HG02759 (cell line): ENCODE measurements around the gene HPS5.
A peak's percentile ranks its signal among the peaks of the same experiment; 100 is the strongest.
"Not testable (repeated sequence)": the region's sequence is repeated elsewhere in the genome, so short reads cannot be mapped to it uniquely, and the experiment has no call there.

Experiments
- ATAC-seq: cut with Tn5 transposase; IDR thresholded peaks from one replicate; pipeline ENCODE4 v1.9.1; 2021; ENCODE audit warnings: mild to moderate bottlenecking, moderate library complexity; ENCODE audit not compliant: unreplicated experiment

The HPS5 gene, protein sequence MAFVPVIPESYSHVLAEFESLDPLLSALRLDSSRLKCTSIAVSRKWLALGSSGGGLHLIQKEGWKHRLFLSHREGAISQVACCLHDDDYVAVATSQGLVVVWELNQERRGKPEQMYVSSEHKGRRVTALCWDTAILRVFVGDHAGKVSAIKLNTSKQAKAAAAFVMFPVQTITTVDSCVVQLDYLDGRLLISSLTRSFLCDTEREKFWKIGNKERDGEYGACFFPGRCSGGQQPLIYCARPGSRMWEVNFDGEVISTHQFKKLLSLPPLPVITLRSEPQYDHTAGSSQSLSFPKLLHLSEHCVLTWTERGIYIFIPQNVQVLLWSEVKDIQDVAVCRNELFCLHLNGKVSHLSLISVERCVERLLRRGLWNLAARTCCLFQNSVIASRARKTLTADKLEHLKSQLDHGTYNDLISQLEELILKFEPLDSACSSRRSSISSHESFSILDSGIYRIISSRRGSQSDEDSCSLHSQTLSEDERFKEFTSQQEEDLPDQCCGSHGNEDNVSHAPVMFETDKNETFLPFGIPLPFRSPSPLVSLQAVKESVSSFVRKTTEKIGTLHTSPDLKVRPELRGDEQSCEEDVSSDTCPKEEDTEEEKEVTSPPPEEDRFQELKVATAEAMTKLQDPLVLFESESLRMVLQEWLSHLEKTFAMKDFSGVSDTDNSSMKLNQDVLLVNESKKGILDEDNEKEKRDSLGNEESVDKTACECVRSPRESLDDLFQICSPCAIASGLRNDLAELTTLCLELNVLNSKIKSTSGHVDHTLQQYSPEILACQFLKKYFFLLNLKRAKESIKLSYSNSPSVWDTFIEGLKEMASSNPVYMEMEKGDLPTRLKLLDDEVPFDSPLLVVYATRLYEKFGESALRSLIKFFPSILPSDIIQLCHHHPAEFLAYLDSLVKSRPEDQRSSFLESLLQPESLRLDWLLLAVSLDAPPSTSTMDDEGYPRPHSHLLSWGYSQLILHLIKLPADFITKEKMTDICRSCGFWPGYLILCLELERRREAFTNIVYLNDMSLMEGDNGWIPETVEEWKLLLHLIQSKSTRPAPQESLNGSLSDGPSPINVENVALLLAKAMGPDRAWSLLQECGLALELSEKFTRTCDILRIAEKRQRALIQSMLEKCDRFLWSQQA

DNA sequence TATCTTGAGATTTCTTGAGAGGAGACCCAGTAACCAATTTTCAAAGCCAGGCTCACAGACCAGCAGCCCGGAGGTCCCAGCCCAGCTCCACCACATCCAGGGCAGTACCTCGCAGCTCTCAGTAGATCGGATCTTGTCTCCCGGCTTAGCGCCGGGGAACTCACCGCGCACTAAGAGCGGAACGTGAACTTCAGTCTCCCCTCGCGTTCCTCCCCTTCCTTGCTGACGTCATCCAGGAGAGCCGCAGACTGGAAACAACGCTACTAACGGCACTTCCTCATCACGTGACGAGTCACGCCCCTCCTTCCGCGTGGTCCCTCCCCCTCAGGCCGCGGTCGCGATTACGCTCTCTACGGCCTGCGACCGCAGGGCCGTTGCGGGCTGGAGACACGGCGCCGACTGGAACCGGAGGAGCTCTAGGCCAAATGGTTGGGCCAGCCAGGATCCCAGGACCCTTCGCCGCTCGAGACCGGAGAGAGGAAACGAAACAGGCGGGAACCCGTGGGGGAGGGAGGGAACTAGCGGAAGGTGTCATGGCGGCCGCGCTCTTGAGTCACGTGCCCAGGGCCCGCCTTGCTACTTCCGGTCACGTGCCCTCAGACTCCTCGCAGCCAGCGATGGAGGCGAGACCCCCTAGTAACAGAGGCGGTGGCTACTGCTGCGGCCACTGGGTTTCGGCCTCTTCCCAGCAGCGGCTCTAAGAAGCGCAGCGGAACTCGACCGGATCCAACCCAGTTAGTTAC, at the start of gene HPS5, which contains the start of gene GTF2H1:
Gene HPS5 (minus strand): TSS at position 172 of the 743 bp plus-strand sequence. CDS start 4,282 bp downstream, outside the sequence.
Gene GTF2H1 (plus strand): TSS at position 599 of the 743 bp plus-strand sequence. CDS start 10,508 bp downstream, outside the sequence.
- peak; percentile 87 for ATAC-seq

DNA sequence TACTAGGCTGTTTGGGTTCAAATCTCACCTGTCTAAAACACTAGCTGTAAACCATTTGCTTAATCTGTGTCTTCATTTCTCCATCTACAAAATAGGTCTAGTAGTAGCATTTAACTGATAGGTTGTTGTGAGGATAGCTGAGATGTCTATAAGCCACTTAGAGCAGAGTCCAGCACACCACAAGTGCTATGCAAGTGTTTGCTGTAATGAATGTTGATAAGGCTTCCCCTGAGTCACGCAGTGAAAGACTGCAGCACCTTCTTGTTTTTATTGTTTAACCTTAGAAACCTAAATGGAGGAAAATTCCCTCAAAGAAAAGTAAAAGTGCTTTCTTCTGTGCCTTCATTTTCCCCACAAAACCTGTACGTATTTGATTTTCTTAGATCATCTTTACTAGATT, 49.3 kb upstream of the HPS5 start:
- no peak for ATAC-seq

DNA sequence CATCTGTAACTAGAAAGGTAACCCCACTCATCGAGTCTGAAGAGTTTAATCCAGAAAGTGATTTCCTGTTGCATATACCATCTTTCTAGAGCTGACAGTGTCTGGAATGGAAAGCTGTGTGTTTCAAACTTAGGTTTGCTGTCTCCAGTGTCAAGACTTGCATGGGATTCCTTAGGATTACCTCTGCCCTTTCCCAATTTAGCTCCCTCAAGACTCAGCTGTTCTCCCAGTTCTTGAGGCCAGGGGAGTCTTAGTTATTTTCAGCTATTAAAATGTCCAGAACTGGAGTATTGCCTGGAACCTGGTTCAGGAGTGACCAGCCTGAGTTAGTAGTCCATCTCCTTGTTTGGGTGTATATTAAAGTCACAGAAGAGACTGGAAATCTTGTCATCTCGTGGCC, 47.5 kb upstream of the HPS5 start:
- no peak for ATAC-seq

DNA sequence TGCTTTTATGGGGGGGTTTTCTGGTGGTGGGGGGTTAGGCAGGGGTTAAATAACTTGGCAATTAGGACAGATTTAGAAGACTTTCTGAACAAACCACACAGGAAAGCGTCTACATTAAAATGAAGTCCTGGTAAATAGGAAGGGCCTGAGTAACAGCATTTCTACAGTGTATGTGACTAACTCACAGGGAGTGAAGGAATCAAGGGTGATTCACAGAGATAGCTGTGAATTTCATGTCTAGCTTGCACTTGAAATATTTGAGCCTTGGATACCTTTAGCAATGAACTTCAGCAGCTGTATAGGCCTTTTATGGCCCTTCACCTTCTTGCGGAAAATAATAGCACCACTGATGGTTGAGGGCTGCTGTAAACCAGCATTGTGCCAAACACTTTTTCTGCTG, 46.3 kb upstream of the HPS5 start:
- ATAC-seq = no peak

DNA sequence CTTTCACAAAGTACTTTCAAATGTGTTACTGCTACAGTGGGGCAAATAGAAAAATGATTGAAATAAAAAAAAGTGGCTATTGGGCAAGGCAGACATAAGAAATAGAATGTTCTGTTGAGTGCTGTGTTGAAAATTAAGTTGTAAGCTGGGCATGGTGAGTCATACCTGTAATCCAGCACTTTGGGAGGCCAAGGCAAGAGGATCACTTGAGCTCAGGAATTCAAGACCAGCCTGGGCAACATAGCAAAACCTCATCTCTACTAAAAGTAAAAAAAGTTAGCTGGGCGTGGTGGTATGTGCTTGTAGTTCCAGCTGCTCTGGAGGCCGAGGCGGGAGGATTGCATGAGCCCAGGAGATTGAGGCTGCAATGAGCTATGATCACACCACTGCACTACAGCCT, 45.5 kb upstream of the HPS5 start:
- ATAC-seq = no peak

DNA sequence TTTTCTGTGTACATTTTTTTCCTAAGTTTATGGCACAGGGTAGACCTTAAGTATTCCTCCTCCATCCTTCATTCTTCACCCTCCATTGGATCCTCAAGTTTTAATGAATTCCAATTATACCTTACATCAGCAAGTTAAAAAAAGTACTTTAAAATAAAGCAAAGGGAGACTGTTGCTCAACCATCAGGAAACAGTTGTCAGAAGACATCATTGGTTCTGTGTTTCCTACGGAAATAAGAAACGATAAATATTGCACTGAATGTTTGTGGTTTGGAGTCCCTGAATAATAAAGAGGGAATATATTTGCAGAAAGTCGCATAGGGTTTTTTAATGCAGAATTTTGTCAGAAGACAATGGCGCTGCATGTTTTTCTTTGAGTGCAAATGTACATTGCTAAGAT, 44.3 kb upstream of the HPS5 start:
- ATAC-seq = no peak

DNA sequence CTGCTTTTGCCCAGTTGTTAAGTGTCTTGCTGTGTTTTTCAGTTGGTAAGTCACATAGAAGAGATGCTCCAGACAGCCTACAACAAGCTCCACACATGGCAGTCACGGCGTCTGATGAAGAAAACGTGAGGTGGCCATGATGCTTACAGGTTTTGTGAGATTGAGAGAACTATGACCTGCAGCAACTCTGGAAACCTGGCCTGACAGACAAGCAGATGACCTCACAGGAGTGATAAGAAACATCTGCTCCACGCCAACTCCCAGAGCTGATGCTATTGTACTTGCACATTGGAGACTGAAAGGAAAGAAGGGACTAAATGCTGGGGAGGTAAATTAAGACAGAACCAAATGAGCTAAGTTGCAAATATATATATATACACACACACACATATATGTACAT, 43.8 kb upstream of the HPS5 start:
- ATAC-seq = no peak

DNA sequence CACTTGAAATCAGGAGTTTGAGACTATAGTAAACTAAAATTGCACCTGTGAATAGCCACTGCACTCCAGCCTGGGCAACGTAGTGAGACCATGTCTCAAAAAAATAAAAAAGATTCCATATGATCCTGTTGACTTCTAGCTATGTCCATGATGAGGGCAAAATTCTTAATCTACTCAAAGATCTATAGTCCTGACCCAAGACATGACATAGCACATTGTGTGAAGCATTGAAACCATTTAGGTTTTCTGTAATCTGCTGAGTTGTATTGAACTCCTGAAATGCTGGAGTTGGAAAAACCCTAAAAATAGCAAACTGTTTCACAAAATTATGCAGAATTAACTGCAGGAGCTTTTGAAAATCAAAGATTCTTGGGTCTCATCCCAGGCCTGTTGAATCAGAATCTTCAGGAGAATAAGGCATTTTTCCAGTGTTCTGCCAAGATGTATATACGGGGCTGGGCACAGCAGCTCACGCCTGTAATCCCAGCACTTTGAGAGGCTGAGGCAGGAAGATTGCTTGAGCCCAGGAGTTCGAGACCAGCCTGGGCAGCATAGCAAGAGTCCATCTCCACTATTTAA, 42.6 kb upstream of the HPS5 start:
- ATAC-seq = no peak

DNA sequence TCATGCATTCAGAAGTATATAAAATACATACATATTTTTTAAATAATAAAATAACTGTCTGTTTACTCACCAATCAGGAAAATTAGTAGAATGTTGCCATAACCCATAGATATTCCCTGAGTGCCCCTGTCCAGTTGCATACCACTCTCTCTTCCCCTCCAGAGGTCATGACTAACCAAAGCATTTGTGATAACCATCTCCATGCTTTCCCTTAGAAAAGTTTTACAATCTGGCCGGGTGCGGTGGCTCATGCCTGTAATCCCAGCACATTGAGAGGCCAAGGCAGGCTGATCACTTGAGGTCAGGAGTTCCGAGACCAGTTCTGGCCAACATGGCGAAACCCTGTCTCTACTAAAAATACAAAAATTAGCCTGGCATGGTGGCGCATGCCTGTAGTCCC, 39.2 kb upstream of the HPS5 start:
- no peak for ATAC-seq

DNA sequence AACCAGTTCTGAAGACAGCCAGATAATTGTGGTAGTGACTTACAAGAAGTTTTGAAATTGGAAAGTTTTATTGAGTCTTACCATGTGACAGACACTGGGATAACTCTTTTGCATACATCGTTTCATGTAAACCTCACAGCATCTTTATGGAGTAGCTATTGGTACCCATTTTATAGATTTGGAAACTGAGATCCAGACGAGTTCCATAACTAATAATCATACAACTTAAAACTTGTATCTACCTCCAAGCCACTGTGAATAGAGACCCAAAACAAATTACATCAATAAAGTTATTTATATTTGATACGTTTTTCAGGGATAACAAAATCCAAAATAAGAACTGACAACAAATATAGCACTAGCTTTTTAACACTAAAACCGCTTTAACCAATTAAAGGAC, 36.7 kb upstream of the HPS5 start:
- ATAC-seq = no peak

DNA sequence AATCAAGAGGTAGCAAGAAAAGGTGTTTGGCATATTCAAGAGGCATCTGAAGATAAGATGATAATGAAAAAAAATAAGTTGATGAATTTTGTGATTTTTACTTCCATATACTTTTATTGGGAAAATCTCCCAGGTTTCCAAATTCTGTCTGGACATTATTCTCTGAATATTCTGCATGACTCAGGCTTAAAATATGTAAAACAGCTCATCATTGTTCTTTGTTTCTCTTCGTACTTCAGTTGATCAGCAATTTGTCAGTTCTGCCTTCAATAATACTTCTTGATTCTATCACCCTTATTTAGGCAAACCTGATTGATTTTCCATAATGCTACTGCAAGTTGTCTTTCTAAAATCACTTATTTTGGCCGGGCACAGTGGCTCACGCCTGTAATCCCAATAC, 30.6 kb upstream of the HPS5 start:
- ATAC-seq = no peak

DNA sequence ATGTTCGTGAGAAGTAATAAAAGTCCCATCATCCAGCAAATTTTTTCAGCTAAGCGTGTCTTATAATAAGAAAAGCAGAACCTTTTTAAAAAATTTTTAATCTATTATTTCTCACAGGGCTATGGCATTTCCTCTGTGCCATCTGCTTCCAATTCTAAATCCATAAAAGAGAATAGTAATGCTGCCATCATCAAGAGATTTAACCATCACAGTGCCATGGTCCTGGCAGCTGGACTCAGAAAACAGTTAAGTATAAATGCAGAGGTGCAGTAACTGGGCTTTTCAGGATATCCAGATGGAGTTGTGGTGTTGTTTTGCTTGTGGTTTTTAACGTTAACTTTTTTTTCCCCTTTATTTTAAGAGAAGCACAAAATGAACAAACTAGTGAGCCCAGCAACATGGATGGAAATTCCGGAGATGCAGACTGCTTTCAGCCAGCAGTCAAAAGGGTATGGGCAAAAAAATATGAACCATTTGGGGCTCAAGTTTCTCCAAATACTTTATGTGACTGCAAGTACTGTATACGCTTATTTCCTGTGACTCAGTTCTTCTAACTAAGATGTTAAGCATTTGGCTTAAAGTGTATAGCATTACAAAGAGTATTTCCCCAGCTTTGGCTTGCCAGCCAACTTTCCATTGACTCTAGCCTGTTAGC, 25.7 kb upstream of the HPS5 start:
- ATAC-seq = no peak

DNA sequence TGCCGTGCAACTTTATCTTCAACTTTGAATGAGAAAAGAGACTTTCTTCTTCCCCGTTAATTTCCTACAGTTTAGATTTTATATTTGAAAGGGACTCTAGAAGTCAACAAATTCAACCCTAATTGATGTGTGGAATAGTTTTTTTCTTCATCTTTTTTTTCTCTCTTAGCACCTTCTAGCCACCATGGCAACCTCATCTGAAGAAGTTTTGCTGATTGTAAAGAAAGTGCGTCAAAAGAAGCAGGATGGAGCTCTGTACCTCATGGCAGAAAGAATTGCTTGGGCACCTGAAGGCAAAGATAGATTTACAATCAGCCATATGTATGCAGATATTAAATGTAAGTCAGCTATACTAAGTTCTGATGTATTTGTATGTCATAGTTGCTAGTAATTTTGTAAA, 11.0 kb upstream of the HPS5 start:
- ATAC-seq = no peak

DNA sequence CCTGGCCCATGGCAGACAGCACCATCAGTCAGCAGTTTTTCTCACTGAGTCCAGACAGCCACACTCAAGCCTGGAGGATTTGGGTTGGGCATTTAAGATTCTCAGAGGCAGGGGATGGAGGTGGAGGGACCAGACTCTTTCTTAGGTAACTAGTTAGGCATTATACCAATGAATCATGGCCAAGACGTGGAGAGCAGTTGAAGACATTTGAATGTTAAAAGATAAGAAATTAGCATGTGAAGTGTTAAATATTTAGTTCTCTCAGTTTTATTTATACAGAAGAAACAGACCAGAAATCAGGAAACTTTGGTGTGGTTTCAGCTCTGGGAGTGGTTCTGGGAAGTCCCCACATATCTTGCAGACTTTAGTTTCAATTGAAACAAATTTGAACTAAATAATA, 10.4 kb upstream of the HPS5 start:
- no peak for ATAC-seq

DNA sequence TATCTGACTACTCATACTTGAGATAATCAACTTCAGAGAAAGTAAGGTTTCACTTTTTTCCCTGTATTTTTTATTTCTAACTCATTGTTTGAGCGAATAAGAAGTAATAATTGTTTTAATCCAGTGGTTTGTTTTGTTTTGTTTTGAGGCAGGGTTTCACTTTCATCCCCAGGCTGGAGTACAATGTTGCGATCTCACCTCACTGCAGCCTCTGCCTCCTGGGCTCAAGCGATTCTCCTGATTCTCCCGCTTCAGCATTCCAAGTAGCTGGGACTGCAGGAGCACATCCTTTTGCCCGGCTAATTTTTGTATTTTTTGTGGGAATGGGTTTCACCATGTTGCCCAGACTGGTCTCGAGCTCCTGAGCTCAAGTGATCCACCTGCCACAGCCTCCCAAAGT, 9.0 kb upstream of the HPS5 start:
- ATAC-seq = no peak

DNA sequence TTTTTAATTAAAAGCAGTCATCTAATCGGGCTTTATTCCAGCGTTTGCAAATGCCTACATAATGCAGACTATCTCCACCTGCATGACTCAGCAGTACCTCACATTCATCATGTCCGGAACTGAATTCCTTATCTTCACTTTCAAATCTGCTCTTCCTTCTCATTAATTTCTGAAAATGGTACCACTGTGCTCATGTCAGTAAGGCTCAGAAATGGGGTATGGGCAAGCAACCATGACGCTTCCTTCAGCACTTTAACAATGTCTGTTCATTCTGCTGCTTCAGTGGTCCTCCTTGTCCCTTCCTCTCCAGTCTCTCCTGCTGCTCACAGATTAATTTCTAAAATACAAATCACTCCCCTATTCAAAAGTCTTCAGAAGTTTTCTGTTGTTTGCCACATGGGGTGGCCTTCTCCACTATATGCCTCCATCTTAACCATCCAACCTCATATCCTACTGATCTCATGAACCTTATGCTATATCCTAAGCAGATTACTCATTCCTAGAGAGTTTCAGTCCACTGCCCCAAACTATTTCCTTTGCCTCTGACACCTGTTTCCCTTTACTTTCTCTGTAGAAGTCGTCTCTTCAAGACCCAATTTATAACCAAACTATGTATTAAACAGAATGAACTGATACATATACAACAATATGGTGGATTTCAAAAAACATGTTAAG, 7.4 kb upstream of the HPS5 start:
- peak; percentile 71 for ATAC-seq

DNA sequence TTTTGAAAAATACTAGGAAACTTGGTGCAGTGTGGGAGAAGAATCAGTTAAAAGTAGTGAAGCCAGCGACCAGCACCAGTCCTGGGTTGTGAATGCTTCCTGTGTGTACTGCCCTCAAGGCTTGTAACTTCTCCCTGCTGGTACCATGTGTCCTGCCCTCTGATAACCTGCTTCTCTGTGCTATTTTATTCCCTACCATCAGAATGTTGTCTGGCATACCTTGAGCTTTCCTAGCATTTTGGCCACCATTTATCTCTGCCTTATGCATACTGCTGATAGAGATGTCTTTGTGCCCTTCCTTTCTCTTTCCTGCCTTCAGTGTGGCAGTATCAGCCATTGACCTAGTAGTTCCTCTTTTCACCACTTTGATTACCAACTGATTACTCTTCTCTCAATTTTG, 2.4 kb upstream of the HPS5 start:
- no peak for ATAC-seq

DNA sequence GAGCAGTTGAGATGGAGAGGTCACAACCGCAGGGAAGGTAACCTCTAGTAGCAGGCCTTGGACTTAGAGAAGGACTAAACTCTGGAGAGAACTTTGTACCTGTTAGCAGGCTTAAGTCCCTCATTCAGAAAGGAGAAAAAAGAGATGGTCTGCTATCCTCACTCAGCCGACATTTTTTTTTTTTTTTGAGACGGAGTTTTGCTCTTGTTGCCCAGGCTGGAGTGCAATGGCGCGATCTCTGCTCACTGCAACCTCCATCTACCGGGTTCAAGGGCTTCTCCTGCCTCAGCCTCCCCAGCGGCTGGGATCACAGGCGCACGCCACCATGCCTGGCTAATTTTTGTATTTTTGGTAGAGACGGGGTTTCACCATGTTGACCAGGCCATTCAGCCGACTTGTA, 1.9 kb upstream of the HPS5 start:
- ATAC-seq = not testable (repeated sequence)

DNA sequence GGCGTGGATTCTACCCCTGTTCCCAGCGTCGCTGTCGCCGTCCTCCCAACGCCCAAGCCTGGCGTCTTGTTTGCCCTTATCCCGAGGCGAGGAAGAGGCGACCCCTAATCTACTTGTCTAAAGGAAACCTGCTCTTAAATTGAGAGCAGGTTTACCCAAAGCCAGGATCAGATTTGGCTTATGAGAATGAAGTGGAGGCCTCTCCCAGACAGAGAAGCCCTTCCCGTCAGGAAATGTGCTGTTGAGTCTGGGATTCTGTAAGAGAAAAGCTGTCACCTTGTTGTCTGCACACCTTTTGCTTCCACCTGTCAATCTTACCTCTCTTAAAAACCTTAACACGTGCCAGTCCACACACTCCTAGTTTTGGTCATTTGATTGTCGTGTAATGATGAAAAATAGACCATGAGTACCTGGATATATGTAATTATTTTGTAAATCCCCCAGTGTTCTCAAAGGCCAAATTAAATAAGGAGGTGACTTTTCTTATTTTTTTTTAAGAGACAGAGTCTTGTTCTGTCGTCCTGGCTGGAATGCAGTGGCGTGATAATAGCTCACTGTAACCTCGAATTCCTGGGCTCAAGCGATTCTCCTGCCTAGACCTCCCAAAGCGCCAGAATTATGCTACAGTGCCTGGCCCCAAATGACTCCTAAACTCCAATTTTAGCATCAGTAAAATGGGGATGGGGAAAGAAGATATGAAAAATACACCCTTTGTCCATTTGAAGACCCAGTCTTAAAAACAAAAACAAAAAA, 1.1 kb upstream of the HPS5 start:
- ATAC-seq = no peak
